VCaP (cell line): Measurements from ENCODE around the gene NDUFA6.
A peak's percentile ranks its signal among the peaks of the same experiment; 100 is the strongest.

Experiments used
- H3K27ac ChIP-seq: fragments of 450-650 bp; 2 replicates; pipeline ENCODE4 v1.5.1; 2017
- TF ChIP-seq, protein P1 (sequence below): fragments of 450-650 bp; conservative IDR thresholded peaks from 2 replicates; pipeline ENCODE4 v1.5.1; 2017; ENCODE audit warnings: mild to moderate bottlenecking, moderate library complexity

NDUFA6 gene

DNA sequence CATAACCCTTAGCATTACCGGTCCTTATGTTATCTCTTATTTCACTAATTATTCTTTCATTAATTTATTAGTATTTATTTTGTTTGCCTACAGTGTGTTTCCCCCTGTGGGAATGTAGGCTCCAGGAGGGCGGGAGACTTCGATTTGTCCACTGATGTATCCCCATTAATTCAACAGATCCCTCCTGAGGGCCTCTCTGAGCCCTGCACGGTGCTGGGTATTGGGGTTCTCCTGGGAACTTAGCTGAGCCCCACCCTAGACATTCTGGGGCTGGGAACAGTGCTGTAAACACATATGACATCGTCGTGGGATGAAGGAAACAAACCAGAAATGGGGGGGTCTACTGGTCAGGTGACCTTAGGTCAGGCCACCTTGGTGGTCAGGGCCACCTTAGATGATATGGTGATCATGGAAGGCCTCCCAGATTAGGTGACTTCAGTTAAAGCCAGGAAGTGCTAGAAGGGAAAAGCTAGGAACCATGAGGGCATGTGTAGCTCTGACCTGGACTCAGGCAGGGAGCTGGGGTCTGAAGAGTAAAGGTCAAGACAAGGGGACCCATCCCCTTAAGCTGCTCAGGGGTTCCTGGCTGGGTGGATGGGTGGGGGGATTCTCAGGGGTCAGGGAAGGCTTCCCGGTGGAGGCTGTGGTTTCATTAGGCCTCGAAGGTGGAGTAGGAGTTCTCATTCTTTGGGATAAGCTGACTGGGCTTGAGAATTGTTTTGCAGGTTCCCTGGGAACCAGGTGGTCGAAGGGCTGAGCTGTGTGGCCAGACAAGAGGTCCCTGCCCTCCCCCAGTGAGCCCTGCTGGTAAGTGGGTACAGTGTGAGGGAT is 15.5 kb downstream of the NDUFA6 start:
- H3K27ac ChIP-seq = peak overlapping the region; percentile 50; the same call in 1 of the 2 replicates
- TF ChIP-seq, protein P1, sequence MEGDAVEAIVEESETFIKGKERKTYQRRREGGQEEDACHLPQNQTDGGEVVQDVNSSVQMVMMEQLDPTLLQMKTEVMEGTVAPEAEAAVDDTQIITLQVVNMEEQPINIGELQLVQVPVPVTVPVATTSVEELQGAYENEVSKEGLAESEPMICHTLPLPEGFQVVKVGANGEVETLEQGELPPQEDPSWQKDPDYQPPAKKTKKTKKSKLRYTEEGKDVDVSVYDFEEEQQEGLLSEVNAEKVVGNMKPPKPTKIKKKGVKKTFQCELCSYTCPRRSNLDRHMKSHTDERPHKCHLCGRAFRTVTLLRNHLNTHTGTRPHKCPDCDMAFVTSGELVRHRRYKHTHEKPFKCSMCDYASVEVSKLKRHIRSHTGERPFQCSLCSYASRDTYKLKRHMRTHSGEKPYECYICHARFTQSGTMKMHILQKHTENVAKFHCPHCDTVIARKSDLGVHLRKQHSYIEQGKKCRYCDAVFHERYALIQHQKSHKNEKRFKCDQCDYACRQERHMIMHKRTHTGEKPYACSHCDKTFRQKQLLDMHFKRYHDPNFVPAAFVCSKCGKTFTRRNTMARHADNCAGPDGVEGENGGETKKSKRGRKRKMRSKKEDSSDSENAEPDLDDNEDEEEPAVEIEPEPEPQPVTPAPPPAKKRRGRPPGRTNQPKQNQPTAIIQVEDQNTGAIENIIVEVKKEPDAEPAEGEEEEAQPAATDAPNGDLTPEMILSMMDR = no peak

DNA sequence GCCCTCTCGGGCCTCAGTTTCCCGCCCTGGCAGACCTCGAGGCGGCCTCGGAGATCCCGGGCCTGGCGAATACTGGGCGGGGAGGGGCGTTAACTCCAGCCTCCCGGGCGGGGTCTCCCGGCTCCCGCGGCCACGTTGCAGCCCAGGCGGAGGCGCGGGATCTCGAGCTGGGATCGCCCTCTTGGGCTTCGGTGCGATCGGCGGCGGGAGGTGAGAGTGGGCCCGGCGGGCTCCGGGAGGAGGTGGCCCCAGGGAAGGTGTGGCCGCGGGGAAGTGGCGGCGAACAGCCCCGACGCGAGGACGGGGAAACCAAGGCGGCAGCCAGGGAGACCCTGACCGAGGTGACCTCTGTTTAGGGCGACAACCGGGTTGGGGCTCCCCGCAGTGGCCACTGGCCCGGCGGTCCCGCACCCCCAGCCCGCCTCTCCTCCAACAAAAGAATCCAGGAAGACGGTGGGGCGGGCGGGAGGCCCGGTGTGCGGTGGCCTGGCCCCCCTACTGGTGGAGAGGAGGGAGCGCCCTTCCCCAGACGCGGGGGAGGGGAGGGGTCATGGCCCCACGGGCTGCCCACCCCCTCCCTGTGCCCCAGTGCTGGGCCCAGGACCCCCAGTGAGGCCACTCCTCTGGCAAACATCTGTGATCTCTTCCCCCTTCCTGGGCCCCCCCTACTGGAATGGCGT is 16.3 kb downstream of the NDUFA6 start, which contains the start of gene PHETA2:
TSS of gene PHETA2 (plus strand) at position 117 of the 680 bp plus-strand sequence. CDS start 3,046 bp downstream, outside the sequence.
- peak within 1 kb of the TSS; percentile 50; the same call in 1 of the 2 replicates for H3K27ac ChIP-seq
- TF ChIP-seq, protein P1 = 0 out of 2 replicates have a peak, but pooled peaks have one; percentile 26

DNA sequence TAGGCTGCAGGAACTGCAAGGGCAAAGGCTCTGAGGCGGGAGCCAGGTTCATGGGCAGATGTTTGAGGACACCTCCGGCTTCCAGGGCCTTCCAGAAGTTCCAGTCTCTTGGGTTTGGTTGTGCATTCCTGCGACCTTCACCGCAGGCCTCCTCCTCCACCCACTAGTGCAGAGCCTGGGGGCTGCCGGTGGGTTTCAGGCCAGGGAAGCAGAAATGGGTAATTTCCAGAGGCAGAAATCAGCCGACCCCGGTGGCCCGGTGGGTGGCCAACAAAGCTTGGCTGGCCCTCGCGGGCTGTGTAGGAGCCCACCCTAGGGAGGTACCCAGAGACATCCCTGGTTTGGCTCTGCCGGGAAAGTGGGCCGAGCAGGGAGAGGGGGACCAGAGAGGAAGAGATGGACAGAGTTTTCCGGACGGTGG is 16.9 kb downstream of the NDUFA6 start:
- peak overlapping the region; percentile 50; the same call in 1 of the 2 replicates for H3K27ac ChIP-seq
- TF ChIP-seq, protein P1 = no peak

DNA sequence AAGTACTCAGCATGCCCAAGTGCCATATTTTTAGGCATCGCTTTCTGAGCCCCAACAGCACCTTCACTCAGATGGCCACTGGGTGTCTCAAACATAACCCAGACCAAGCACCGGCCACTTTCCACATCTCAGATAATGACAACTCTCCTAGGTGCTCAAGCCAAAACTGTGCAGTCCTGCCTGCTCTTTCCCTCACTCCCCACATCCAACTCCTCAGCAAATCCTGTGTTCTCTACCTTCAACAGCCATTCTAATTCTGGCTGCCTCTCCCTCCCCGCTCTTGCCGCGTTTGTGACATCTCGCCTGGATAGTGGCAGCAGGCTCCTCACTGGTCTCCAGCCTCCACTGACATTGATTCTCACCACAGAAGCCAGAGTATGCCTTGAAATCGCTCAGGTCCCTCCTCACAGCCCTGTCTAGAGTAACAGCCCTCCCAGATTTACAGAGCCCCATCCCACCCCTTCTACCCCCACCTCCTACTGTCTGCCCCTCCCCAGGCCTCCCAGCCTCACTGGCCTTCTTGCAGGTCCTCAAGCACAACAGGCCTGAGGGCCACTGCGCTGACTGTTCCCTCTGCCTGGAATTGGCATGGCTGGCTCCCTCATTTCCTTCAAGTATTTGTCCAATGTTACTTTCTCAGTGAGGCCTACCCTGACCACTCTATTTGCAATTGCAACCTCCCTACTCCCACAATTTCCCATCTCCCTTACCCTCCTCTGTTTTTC is 17.8 kb downstream of the NDUFA6 start:
- TF ChIP-seq, protein P1 = no peak
- H3K27ac ChIP-seq = no peak overlapping the region

- peak overlapping the region; percentile 83 for H3K27ac ChIP-seq
These were observed 19.1 kb downstream of the NDUFA6 start for GRCh38 chr22:42071508-42071907.

- TF ChIP-seq, protein P1 = no peak
- H3K27ac ChIP-seq = peak within 1 kb of the TSS; percentile 83
These were observed 19.8 kb downstream of the NDUFA6 start, which contains the start of gene NAGA for GRCh38 chr22:42070517-42071422. Gene NAGA, minus strand, starts transcription at chr22:42070812. Its CDS starts 515 bp downstream, at chr22:42070297.
